WTC11 (cell line): ENCODE measurements around the gene WDSUB1. TPM values are rescaled to one million over a fixed set of nuclear protein-coding genes. Genes with fewer than 3 reads are reported as not detected.

Source experiments
- ATAC-seq: fragments of 200-7000 bp; cut with Tn5 transposase; 2 replicates; pipeline ENCODE4 v1.10.0; 2021; ENCODE audit warnings: mild to moderate bottlenecking, moderate library complexity
- CTCF ChIA-PET: fragments of 300-600 bp; sonication (Branson Sonifier 250); formaldehyde crosslinking; loops from one replicate; lab custom pipeline; 2021; ENCODE audit warnings: antibody characterized with exemption; lab: Charles Lee
- POLR2A ChIA-PET: fragments of 350-600 bp; sonication (Branson Sonifier 250); formaldehyde crosslinking; loops from one replicate; lab custom pipeline; 2021; ENCODE audit warnings: antibody characterized with exemption; lab: Charles Lee
- DNase-seq: peaks from one replicate; pipeline ENCODE4 v3.0.0; 2021; ENCODE audit warnings: low spot score
- H3K27ac Mint-ChIP-seq: 2 replicates; pipeline ENCODE4 v1.8.0; 2021; ENCODE audit warnings: mixed read lengths
- H3K27me3 Mint-ChIP-seq: 2 replicates; pipeline ENCODE4 v1.8.0; 2021; ENCODE audit warnings: low read depth, mild to moderate bottlenecking, moderate library complexity, mixed read lengths
- H3K36me3 Mint-ChIP-seq: 2 replicates; pipeline ENCODE4 v1.8.0; 2021; ENCODE audit warnings: mixed read lengths
- H3K4me1 Mint-ChIP-seq: 2 replicates; pipeline ENCODE4 v1.8.0; 2022; ENCODE audit warnings: mixed read lengths
- H3K4me3 Mint-ChIP-seq: 2 replicates; pipeline ENCODE4 v1.8.0; 2021; ENCODE audit warnings: mild to moderate bottlenecking, moderate library complexity, mixed read lengths
- H3K9me3 Mint-ChIP-seq: 2 replicates; pipeline ENCODE4 v1.8.0; 2021; ENCODE audit warnings: mixed read lengths
- ATF1 ChIP-seq: sonication (generic); formaldehyde crosslinking; IDR thresholded peaks from 2 replicates; pipeline ENCODE4 v1.8.1; 2023; ENCODE audit warnings: mild to moderate bottlenecking, moderate library complexity, missing genetic modification reagents
- CBFB ChIP-seq: sonication (generic); formaldehyde crosslinking; IDR thresholded peaks from 2 replicates; pipeline ENCODE4 v1.8.1; 2022; ENCODE audit warnings: mild to moderate bottlenecking, low read depth, missing genetic modification reagents
- ERG ChIP-seq: fragments of 250-450 bp; sonication (Bioruptor Pico); IDR thresholded peaks from 2 replicates; pipeline ENCODE4 v1.8.0; 2021; ENCODE audit warnings: mild to moderate bottlenecking
- ETV6 ChIP-seq: sonication (generic); formaldehyde crosslinking; IDR thresholded peaks from 2 replicates; pipeline ENCODE4 v1.8.1; 2022; ENCODE audit warnings: mild to moderate bottlenecking, missing genetic modification reagents
- FOXP1 ChIP-seq: sonication (generic); formaldehyde crosslinking; IDR thresholded peaks from 2 replicates; pipeline ENCODE4 v1.8.0; 2022; ENCODE audit warnings: missing genetic modification reagents, mild to moderate bottlenecking, moderate library complexity, borderline replicate concordance
- GABPB1 ChIP-seq: sonication (generic); formaldehyde crosslinking; IDR thresholded peaks from 2 replicates; pipeline ENCODE4 v1.8.1; 2023; ENCODE audit warnings: mild to moderate bottlenecking, missing genetic modification reagents
- JUN ChIP-seq: sonication (generic); formaldehyde crosslinking; IDR thresholded peaks from 2 replicates; pipeline ENCODE4 v1.8.0; 2023; ENCODE audit warnings: mild to moderate bottlenecking, missing genetic modification reagents
- MYBL2 ChIP-seq: sonication (generic); formaldehyde crosslinking; IDR thresholded peaks from 2 replicates; pipeline ENCODE4 v1.8.1; 2023; ENCODE audit warnings: mild to moderate bottlenecking, moderate library complexity, missing genetic modification reagents
- NFATC4 ChIP-seq: fragments of 250-450 bp; sonication (Bioruptor Pico); IDR thresholded peaks from 2 replicates; pipeline ENCODE4 v1.9.0; 2021; ENCODE audit warnings: mild to moderate bottlenecking
- NR3C1 ChIP-seq: sonication (generic); formaldehyde crosslinking; conservative IDR thresholded peaks from 2 replicates; pipeline ENCODE4 v1.8.1; 2023; ENCODE audit warnings: low read depth, mild to moderate bottlenecking, missing genetic modification reagents
- PREB ChIP-seq: sonication (generic); formaldehyde crosslinking; IDR thresholded peaks from 2 replicates; pipeline ENCODE4 v1.8.1; 2022; ENCODE audit warnings: mild to moderate bottlenecking, missing genetic modification reagents, moderate library complexity, borderline replicate concordance
- SMAD3 ChIP-seq: sonication (generic); formaldehyde crosslinking; IDR thresholded peaks from 2 replicates; pipeline ENCODE4 v1.8.0; 2022; ENCODE audit warnings: missing genetic modification reagents, mild to moderate bottlenecking, borderline replicate concordance
- SP1 ChIP-seq: sonication (generic); formaldehyde crosslinking; conservative IDR thresholded peaks from 2 replicates; pipeline ENCODE4 v1.8.1; 2022; ENCODE audit warnings: missing genetic modification reagents
- TEAD1 ChIP-seq: sonication (generic); formaldehyde crosslinking; IDR thresholded peaks from 2 replicates; pipeline ENCODE4 v1.8.0; 2022; ENCODE audit warnings: mild to moderate bottlenecking, missing genetic modification reagents
- TP53 ChIP-seq: sonication (generic); formaldehyde crosslinking; IDR thresholded peaks from 2 replicates; pipeline ENCODE4 v1.8.1; 2023; ENCODE audit warnings: mild to moderate bottlenecking, missing genetic modification reagents
- ZNF138 ChIP-seq: sonication (generic); formaldehyde crosslinking; conservative IDR thresholded peaks from 2 replicates; pipeline ENCODE4 v1.8.1; 2022; ENCODE audit warnings: mild to moderate bottlenecking, moderate library complexity, missing genetic modification reagents
- ZNF423 ChIP-seq: fragments of 250-450 bp; sonication (Bioruptor Pico); IDR thresholded peaks from 2 replicates; pipeline ENCODE4 v2.1.2; 2022; ENCODE audit warnings: mild to moderate bottlenecking, moderate library complexity
- ZNF671 ChIP-seq: fragments of 250-450 bp; sonication (Bioruptor Pico); IDR thresholded peaks from 2 replicates; pipeline ENCODE4 v1.8.0; 2021; ENCODE audit warnings: mild to moderate bottlenecking
- total RNA-seq: library from RNA; stranded (reverse); gene quantifications from 3 replicates; pipeline ENCODE4 v1.2.3, GENCODE V29; 2021
- TF ChIP-seq, protein P1 (sequence below): sonication (generic); formaldehyde crosslinking; IDR thresholded peaks from 2 replicates; pipeline ENCODE4 v1.8.1; 2023; ENCODE audit warnings: mild to moderate bottlenecking, missing genetic modification reagents
- TF ChIP-seq, protein P2 (sequence below): sonication (generic); formaldehyde crosslinking; IDR thresholded peaks from 2 replicates; pipeline ENCODE4 v1.8.1; 2022; ENCODE audit warnings: mild to moderate bottlenecking, moderate library complexity, missing genetic modification reagents

WDSUB1 gene
- total RNA-seq, 1 experiment from 2014 or later, result 5.8 TPM

DNA sequence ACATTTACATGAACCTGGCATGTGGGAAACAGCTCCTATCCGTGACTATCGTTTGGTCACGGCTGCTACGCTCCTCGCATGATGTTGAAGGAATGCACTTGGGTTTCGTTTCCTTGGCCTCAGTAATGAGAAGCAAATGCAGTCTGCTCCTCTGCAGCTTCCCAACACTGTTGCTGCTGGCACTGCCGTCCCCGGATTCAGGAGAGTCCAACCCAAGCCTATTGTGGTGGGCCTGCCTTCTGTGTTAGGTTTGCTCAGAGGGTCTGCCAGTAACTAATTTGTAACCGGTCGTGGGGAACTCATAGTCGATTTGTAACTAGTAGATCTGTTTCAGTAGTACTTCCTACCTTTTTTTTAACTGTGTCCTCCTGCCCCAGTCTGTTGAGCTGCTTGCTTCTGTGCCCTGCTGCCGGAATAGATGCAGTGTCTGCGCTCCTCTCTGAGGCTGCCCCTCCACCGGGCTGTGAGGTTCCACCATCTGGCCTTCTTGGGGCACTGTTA, 58.4 kb downstream of the WDSUB1 start:
- Mint-ChIP-seq H3K36me3 (peaks cover 7% of the 10 kb centered on the region), H3K27me3 (no peaks in the 10 kb centered on the region)
- TF ChIP-seq FOXP1 (CRISPR knock-in tag) (no peak), ERG (CRISPR knock-in tag) (no peak), NFATC4 (CRISPR knock-in tag) (no peak), NR3C1 (CRISPR knock-in tag) (no peak), PREB (CRISPR knock-in tag) (no peak), TP53 (no peak), ETV6 (no peak), ZNF671 (CRISPR knock-in tag) (no peak), ZNF423 (no peak), TEAD1 (CRISPR knock-in tag) (no peak), SP1 (CRISPR knock-in tag) (no peak), ATF1 (CRISPR knock-in tag) (no peak), JUN (CRISPR knock-in tag) (no peak), GABPB1 (CRISPR knock-in tag) (no peak), ZNF138 (CRISPR knock-in tag) (no peak)
- TF ChIP-seq, protein P1, sequence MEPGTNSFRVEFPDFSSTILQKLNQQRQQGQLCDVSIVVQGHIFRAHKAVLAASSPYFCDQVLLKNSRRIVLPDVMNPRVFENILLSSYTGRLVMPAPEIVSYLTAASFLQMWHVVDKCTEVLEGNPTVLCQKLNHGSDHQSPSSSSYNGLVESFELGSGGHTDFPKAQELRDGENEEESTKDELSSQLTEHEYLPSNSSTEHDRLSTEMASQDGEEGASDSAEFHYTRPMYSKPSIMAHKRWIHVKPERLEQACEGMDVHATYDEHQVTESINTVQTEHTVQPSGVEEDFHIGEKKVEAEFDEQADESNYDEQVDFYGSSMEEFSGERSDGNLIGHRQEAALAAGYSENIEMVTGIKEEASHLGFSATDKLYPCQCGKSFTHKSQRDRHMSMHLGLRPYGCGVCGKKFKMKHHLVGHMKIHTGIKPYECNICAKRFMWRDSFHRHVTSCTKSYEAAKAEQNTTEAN (CRISPR knock-in tag), result no peak
- TF ChIP-seq, protein P2, sequence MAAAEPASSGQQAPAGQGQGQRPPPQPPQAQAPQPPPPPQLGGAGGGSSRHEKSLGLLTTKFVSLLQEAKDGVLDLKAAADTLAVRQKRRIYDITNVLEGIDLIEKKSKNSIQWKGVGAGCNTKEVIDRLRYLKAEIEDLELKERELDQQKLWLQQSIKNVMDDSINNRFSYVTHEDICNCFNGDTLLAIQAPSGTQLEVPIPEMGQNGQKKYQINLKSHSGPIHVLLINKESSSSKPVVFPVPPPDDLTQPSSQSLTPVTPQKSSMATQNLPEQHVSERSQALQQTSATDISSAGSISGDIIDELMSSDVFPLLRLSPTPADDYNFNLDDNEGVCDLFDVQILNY (CRISPR knock-in tag), result no peak
- TF ChIP-seq, all 79 proteins: peak for 0
- Mint-ChIP-seq H3K9me3 (no peaks in the 10 kb centered on the region), H3K4me3 (no peak overlapping the region), H3K4me1 (peaks cover 5% of the 10 kb centered on the region; the same call in 1 of the 2 replicates), H3K27ac (no peak overlapping the region; the same call in 1 of the 2 replicates)
- CTCF ChIA-PET, result interaction anchor here (1.8 kb wide), 1 partner anchor 110 kb away, joined by 5 read pairs; no protein-coding TSS in a partner anchor
- POLR2A ChIA-PET, result interaction anchor here (0.6 kb wide), 1 partner anchor 389 kb away, joined by 3 read pairs; no protein-coding TSS in a partner anchor
- ATAC-seq, result no peak
- no peak for DNase-seq

- POLR2A ChIA-PET, result no interaction called here
- no peak overlapping the region for H3K27ac Mint-ChIP-seq
- H3K9me3 Mint-ChIP-seq, result no peaks in the 10 kb centered on the region
- ATAC-seq, result no peak
- H3K27me3 Mint-ChIP-seq, result no peaks in the 10 kb centered on the region
- DNase-seq, result no peak
- peaks cover 5% of the 10 kb centered on the region; the same call in 1 of the 2 replicates for H3K4me1 Mint-ChIP-seq
- peaks cover 7% of the 10 kb centered on the region for H3K36me3 Mint-ChIP-seq
- no peak overlapping the region for H3K4me3 Mint-ChIP-seq
- CTCF ChIA-PET, result interaction anchor here (1.8 kb wide), 1 partner anchor 109 kb away, joined by 5 read pairs; no protein-coding TSS in a partner anchor
- TF ChIP-seq NR3C1 (CRISPR knock-in tag) (no peak), MYBL2 (CRISPR knock-in tag) (no peak), JUN (CRISPR knock-in tag) (no peak), CBFB (CRISPR knock-in tag) (no peak), SMAD3 (CRISPR knock-in tag) (no peak), SP1 (CRISPR knock-in tag) (no peak)
- TF ChIP-seq, protein P1 (CRISPR knock-in tag), result no peak
Observed at GRCh38 chr2:159227467-159227866, 59.0 kb downstream of the WDSUB1 start.
